Measurements from ENCODE around the gene KIF26B.

The KIF26B gene

GRCh38 chr1:245383396-245384330 is 228.9 kb downstream of the KIF26B start:
- no peak for TF ChIP-seq CTCF (conservative IDR thresholded peaks at IDR 0.05; ENCODE audit: low read depth)
- no peak overlapping the region for H3K27ac ChIP-seq
- DNase-seq (ENCODE audit: low spot score) = no peak
- CTCF ChIA-PET = no interaction called here
- POLR2A ChIA-PET (ENCODE audit: low non-redundant PET) = interaction anchor here (0.6 kb wide), 1 partner anchor 865 kb away, joined by 8 read pairs; no protein-coding TSS in a partner anchor

GRCh38 chr1:245386297-245386971 is 231.6 kb downstream of the KIF26B start:
- no peak for DNase-seq (ENCODE audit: low spot score)
- ChIA-PET CTCF (no interaction called here), POLR2A (ENCODE audit: low non-redundant PET) (no interaction called here)
- TF ChIP-seq CTCF (conservative IDR thresholded peaks at IDR 0.05; ENCODE audit: low read depth) = no peak
- H3K27ac ChIP-seq = no peak overlapping the region

GRCh38 chr1:245388687-245389086 is 233.9 kb downstream of the KIF26B start:
- ChIA-PET CTCF (interaction anchor here (0.5 kb wide), 1 partner anchor 37 kb away, joined by 3 read pairs; no protein-coding TSS in a partner anchor), POLR2A (ENCODE audit: low non-redundant PET) (no interaction called here)
- H3K27ac ChIP-seq = no peak overlapping the region
- no peak for TF ChIP-seq CTCF (conservative IDR thresholded peaks at IDR 0.05; ENCODE audit: low read depth)
- no peak for DNase-seq (ENCODE audit: low spot score)

GRCh38 chr1:245389873-245390272 is 235.1 kb downstream of the KIF26B start:
- CTCF ChIA-PET = no interaction called here
- no peak overlapping the region for H3K27ac ChIP-seq
- POLR2A ChIA-PET (ENCODE audit: low non-redundant PET) = no interaction called here
- TF ChIP-seq CTCF (conservative IDR thresholded peaks at IDR 0.05; ENCODE audit: low read depth) = no peak
- no peak for DNase-seq (ENCODE audit: low spot score)

GRCh38 chr1:245390975-245391374 is 236.2 kb downstream of the KIF26B start:
- no peak for TF ChIP-seq CTCF (conservative IDR thresholded peaks at IDR 0.05; ENCODE audit: low read depth)
- POLR2A ChIA-PET (ENCODE audit: low non-redundant PET) = no interaction called here
- no peak for DNase-seq (ENCODE audit: low spot score)
- CTCF ChIA-PET = no interaction called here
- H3K27ac ChIP-seq = no peak overlapping the region

- CTCF ChIA-PET = no interaction called here
- no peak for TF ChIP-seq CTCF (conservative IDR thresholded peaks at IDR 0.05; ENCODE audit: low read depth)
These were observed 238.9 kb downstream of the KIF26B start for GRCh38 chr1:245393694-245394093.

More at GRCh38 chr1:245393694-245394093, 238.9 kb downstream of the KIF26B start:
- POLR2A ChIA-PET (ENCODE audit: low non-redundant PET) = no interaction called here
- H3K27ac ChIP-seq = no peak overlapping the region
- DNase-seq (ENCODE audit: low spot score) = no peak
